Astrocyte (in vitro differentiated cells and primary cell): ENCODE results near the gene ISCU.
"Not testable (repeated sequence)": the region's sequence is repeated elsewhere in the genome, so short reads cannot be mapped to it uniquely, and the experiment has no call there.

Experiments
- EZH2 ChIP-seq: IDR thresholded peaks from 2 replicates; pipeline ENCODE4 v1.6.1; 2012; ENCODE audit warnings: mild to moderate bottlenecking, low read length, inconsistent platforms; ENCODE audit not compliant: insufficient read depth
- TF ChIP-seq, protein P1 (sequence below): IDR thresholded peaks from 2 replicates; pipeline ENCODE4 v1.5.1; 2011; ENCODE audit warnings: low read depth, mild to moderate bottlenecking, inconsistent platforms, low read length, moderate library complexity; ENCODE audit not compliant: insufficient read depth

DNA sequence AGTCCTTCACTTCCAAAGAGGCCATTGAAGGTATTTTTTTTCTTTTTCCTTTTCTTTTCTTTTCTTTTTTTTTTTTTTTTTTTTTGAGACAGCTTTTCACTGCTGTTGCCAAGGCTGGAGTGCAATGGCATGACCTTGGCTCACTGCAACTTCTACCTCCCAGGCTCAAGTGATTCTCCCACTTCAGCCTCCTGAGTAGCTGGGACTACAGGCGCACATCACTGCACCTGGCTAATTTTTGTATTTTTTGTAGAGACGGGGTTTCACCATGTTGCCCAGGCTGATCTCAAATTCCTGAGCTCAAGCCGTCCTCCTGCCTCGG lies 56.5 kb downstream of the ISCU start:
- TF ChIP-seq, protein P1, sequence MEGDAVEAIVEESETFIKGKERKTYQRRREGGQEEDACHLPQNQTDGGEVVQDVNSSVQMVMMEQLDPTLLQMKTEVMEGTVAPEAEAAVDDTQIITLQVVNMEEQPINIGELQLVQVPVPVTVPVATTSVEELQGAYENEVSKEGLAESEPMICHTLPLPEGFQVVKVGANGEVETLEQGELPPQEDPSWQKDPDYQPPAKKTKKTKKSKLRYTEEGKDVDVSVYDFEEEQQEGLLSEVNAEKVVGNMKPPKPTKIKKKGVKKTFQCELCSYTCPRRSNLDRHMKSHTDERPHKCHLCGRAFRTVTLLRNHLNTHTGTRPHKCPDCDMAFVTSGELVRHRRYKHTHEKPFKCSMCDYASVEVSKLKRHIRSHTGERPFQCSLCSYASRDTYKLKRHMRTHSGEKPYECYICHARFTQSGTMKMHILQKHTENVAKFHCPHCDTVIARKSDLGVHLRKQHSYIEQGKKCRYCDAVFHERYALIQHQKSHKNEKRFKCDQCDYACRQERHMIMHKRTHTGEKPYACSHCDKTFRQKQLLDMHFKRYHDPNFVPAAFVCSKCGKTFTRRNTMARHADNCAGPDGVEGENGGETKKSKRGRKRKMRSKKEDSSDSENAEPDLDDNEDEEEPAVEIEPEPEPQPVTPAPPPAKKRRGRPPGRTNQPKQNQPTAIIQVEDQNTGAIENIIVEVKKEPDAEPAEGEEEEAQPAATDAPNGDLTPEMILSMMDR = not testable (repeated sequence)
- not testable (repeated sequence) for TF ChIP-seq EZH2
